Measurements from ENCODE around the gene DPYD. TPM values are rescaled to one million over a fixed set of nuclear protein-coding genes. Genes with fewer than 3 reads are reported as not detected.

Gene DPYD
- total and polyA plus RNA-seq, 2 donors from 2014 or later: 4.9 to 41.6 TPM

DNA sequence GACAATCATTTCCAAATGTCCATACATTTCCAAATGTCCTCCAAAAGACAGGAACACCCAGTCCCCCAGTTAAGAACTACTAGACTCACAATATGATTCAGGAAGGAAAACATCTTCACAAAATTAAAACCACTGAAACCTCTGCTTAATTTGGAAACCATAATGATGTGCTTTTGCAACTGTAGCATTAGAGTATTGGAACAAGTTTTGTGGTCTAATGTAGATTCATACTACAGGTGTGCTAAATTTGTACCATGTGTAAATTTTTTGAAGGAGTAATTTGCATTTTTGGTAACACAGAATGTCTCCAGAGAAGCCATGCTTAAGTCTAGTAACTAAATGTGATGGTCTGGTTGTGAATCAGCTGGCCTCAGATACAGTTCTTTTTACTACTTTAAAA lies 129.6 kb downstream of the DPYD start:
- H3K27ac ChIP-seq (ENCODE audit: low read depth in 2 of 2, low read length in 2 of 2): no peak overlapping the region
- no peaks in the 10 kb centered on the region for H3K9me3 ChIP-seq (ENCODE audit: control insufficient read depth in 2 of 3, insufficient read depth in 1 of 3, low read length in 3 of 3)
- no peak overlapping the region for H3K9ac ChIP-seq (ENCODE audit: low read length in 3 of 3)
- TF ChIP-seq, protein P1, sequence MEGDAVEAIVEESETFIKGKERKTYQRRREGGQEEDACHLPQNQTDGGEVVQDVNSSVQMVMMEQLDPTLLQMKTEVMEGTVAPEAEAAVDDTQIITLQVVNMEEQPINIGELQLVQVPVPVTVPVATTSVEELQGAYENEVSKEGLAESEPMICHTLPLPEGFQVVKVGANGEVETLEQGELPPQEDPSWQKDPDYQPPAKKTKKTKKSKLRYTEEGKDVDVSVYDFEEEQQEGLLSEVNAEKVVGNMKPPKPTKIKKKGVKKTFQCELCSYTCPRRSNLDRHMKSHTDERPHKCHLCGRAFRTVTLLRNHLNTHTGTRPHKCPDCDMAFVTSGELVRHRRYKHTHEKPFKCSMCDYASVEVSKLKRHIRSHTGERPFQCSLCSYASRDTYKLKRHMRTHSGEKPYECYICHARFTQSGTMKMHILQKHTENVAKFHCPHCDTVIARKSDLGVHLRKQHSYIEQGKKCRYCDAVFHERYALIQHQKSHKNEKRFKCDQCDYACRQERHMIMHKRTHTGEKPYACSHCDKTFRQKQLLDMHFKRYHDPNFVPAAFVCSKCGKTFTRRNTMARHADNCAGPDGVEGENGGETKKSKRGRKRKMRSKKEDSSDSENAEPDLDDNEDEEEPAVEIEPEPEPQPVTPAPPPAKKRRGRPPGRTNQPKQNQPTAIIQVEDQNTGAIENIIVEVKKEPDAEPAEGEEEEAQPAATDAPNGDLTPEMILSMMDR (IDR thresholded peaks at IDR 0.05; ENCODE audit: borderline replicate concordance, extremely low read depth, insufficient read depth): no peak
- no peak for FAIRE-seq
- H3K4me1 ChIP-seq (ENCODE audit: control insufficient read depth in 2 of 3, insufficient read depth in 2 of 3, low read depth in 1 of 3, low read length in 3 of 3): no peaks in the 10 kb centered on the region
- no peaks in the 10 kb centered on the region for H3K27me3 ChIP-seq (ENCODE audit: control insufficient read depth, insufficient read depth, low read length)
- no peak overlapping the region for H3K4me3 ChIP-seq (ENCODE audit: low read length in 3 of 3)
- intact Hi-C loops (cut with DNase I): no loop called here
- no peak for DNase-seq
- H3K36me3 ChIP-seq (ENCODE audit: control insufficient read depth in 2 of 3, insufficient read depth in 3 of 3, low read length in 3 of 3): no peaks in the 10 kb centered on the region

DNA sequence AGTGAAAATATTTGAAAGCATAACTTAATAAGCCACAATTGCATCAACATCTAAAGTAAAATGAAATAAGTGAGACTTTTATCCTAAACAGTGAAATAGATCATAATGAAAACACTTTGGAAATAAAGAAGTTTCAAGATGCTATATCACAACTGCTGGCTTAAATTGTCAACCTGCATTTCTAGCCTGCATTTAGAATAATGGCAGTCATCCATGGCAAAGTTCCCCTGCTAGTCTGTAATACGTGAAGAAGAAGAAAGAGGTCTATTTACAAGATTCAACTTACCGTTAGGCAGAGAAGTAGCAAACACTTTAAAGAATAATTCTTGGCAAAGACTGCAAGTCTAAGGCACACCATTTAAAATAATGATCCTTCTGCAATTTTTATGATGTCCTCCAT lies 133.6 kb downstream of the DPYD start:
- Histone ChIP-seq H3K27me3 (ENCODE audit: control insufficient read depth, insufficient read depth, low read length) (no peaks in the 10 kb centered on the region), H3K9me3 (ENCODE audit: control insufficient read depth in 2 of 3, insufficient read depth in 1 of 3, low read length in 3 of 3) (no peaks in the 10 kb centered on the region), H3K9ac (ENCODE audit: low read length in 3 of 3) (no peak overlapping the region), H3K4me1 (ENCODE audit: control insufficient read depth in 2 of 3, insufficient read depth in 2 of 3, low read depth in 1 of 3, low read length in 3 of 3) (no peaks in the 10 kb centered on the region), H3K36me3 (ENCODE audit: control insufficient read depth in 2 of 3, insufficient read depth in 3 of 3, low read length in 3 of 3) (no peaks in the 10 kb centered on the region), H3K27ac (ENCODE audit: low read depth in 2 of 2, low read length in 2 of 2) (no peak overlapping the region), H3K4me3 (ENCODE audit: low read length in 3 of 3) (no peak overlapping the region)
- TF ChIP-seq, protein P1 (IDR thresholded peaks at IDR 0.05; ENCODE audit: borderline replicate concordance, extremely low read depth, insufficient read depth): no peak
- intact Hi-C loops (cut with DNase I): no loop called here
- FAIRE-seq (no peak), DNase-seq (no peak)

DNA sequence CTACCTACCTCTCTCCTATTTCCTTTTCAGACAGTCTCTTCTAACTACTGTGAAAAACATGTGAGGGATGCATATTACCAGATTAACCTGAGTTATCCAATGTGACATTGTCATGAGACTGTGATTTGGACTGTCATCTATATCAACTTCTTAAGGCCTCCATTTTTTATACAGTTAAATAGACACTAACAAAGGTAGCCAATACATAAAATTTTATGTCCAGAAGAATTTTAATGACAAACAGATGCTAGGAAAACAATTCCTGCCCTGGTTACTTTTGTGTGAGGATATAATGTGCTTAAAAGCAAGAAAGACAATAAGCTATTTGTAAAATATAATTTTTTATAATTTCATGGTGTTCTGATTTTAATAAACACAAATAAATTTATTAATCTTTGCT lies 136.2 kb downstream of the DPYD start:
- DNase-seq (no peak), FAIRE-seq (no peak)
- H3K9ac ChIP-seq (ENCODE audit: low read length in 3 of 3): no peak overlapping the region
- H3K36me3 ChIP-seq (ENCODE audit: control insufficient read depth in 2 of 3, insufficient read depth in 3 of 3, low read length in 3 of 3): no peaks in the 10 kb centered on the region
- intact Hi-C loops (cut with DNase I): no loop called here
- H3K9me3 ChIP-seq (ENCODE audit: control insufficient read depth in 2 of 3, insufficient read depth in 1 of 3, low read length in 3 of 3): no peaks in the 10 kb centered on the region
- TF ChIP-seq, protein P1 (IDR thresholded peaks at IDR 0.05; ENCODE audit: borderline replicate concordance, extremely low read depth, insufficient read depth): no peak
- H3K4me3 ChIP-seq (ENCODE audit: low read length in 3 of 3): no peak overlapping the region
- H3K27ac ChIP-seq (ENCODE audit: low read depth in 2 of 2, low read length in 2 of 2): no peak overlapping the region
- no peaks in the 10 kb centered on the region for H3K27me3 ChIP-seq (ENCODE audit: control insufficient read depth, insufficient read depth, low read length)
- no peaks in the 10 kb centered on the region for H3K4me1 ChIP-seq (ENCODE audit: control insufficient read depth in 2 of 3, insufficient read depth in 2 of 3, low read depth in 1 of 3, low read length in 3 of 3)

DNA sequence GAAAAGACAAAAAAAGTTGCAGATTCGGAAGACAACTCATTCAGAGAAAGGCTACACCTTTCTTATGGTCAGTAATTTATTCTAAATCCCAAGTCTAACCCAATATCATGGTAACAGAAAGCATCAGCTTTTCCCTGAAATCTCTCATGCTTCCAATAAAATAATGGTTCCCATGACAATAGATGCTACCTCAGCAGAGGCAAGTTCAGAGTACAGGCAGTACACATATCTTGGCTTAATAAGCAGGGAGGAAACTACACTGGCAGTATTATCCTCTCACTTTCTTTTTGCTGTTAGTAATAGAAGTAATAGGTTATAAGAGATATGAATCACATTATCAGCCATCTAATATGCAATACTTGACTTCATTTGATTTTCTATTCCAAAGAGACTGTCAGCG lies 137.1 kb downstream of the DPYD start:
- no peak overlapping the region for H3K4me3 ChIP-seq (ENCODE audit: low read length in 3 of 3)
- no peaks in the 10 kb centered on the region for H3K9me3 ChIP-seq (ENCODE audit: control insufficient read depth in 2 of 3, insufficient read depth in 1 of 3, low read length in 3 of 3)
- DNase-seq (no peak), FAIRE-seq (no peak)
- no peak overlapping the region for H3K27ac ChIP-seq (ENCODE audit: low read depth in 2 of 2, low read length in 2 of 2)
- no peaks in the 10 kb centered on the region for H3K36me3 ChIP-seq (ENCODE audit: control insufficient read depth in 2 of 3, insufficient read depth in 3 of 3, low read length in 3 of 3)
- H3K9ac ChIP-seq (ENCODE audit: low read length in 3 of 3): no peak overlapping the region
- no peaks in the 10 kb centered on the region for H3K4me1 ChIP-seq (ENCODE audit: control insufficient read depth in 2 of 3, insufficient read depth in 2 of 3, low read depth in 1 of 3, low read length in 3 of 3)
- intact Hi-C loops (cut with DNase I): no loop called here
- H3K27me3 ChIP-seq (ENCODE audit: control insufficient read depth, insufficient read depth, low read length): no peaks in the 10 kb centered on the region
- TF ChIP-seq, protein P1 (IDR thresholded peaks at IDR 0.05; ENCODE audit: borderline replicate concordance, extremely low read depth, insufficient read depth): no peak

All from kidney (tissue), 14 donors.